ENCODE measurements around the gene IQCH.
A peak's percentile ranks its signal among the peaks of the same experiment; 100 is the strongest.

The IQCH gene

DNA sequence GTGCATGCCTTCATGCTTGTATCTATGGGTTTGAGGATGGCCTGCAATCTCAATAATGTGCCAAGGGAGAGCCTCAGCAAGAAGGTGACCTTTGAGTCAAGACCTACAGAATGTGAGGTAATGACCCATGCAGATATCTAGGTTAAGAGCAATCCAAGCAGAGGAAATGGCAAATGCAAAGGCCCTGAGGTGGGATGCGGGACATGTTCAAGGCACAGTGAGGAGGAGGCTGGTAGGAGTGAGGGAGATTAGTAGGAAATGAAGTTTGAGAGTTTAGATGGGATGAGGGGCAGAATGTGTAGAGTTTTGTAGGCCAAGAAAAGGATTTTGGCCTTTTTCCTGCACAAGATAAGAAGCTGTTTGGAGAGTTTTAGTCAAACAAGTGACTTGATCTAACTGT lies 283.2 kb downstream of the IQCH start:
- TF ChIP-seq, protein P1, sequence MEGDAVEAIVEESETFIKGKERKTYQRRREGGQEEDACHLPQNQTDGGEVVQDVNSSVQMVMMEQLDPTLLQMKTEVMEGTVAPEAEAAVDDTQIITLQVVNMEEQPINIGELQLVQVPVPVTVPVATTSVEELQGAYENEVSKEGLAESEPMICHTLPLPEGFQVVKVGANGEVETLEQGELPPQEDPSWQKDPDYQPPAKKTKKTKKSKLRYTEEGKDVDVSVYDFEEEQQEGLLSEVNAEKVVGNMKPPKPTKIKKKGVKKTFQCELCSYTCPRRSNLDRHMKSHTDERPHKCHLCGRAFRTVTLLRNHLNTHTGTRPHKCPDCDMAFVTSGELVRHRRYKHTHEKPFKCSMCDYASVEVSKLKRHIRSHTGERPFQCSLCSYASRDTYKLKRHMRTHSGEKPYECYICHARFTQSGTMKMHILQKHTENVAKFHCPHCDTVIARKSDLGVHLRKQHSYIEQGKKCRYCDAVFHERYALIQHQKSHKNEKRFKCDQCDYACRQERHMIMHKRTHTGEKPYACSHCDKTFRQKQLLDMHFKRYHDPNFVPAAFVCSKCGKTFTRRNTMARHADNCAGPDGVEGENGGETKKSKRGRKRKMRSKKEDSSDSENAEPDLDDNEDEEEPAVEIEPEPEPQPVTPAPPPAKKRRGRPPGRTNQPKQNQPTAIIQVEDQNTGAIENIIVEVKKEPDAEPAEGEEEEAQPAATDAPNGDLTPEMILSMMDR (IDR thresholded peaks at IDR 0.05; ENCODE audit: low read length): no peak
- TF ChIP-seq EZH2 (IDR thresholded peaks at IDR 0.05; ENCODE audit: borderline replicate concordance, low read length): no peak
- Histone ChIP-seq H3K27me3 (ENCODE audit: insufficient read depth, low read length) (no peaks in the 10 kb centered on the region), H3K9me3 (ENCODE audit: low read length) (no peaks in the 10 kb centered on the region), H3K9me2 (ENCODE audit: low read depth, low read length) (no peaks in the 10 kb centered on the region), H3K4me2 (ENCODE audit: low read length) (no peak overlapping the region), H3K36me3 (ENCODE audit: insufficient read depth, low read length) (no peaks in the 10 kb centered on the region), H3K4me3 (ENCODE audit: low read depth, low read length, poor library complexity, severe bottlenecking) (no peak overlapping the region), H3F3A (ENCODE audit: insufficient read depth, low read length) (no peaks in the 10 kb centered on the region), H3K27ac (ENCODE audit: low read depth, low read length, poor library complexity, severe bottlenecking) (no peak overlapping the region), H3K79me2 (ENCODE audit: insufficient read depth, low read length) (no peaks in the 10 kb centered on the region), H3K9ac (ENCODE audit: low read length) (no peak overlapping the region), H3K4me1 (ENCODE audit: insufficient read depth, low read length, severe bottlenecking) (peaks cover 27% of the 10 kb centered on the region), H2AFZ (ENCODE audit: low read length) (no peak overlapping the region), H4K20me1 (ENCODE audit: insufficient read depth, low read length) (no peaks in the 10 kb centered on the region)

DNA sequence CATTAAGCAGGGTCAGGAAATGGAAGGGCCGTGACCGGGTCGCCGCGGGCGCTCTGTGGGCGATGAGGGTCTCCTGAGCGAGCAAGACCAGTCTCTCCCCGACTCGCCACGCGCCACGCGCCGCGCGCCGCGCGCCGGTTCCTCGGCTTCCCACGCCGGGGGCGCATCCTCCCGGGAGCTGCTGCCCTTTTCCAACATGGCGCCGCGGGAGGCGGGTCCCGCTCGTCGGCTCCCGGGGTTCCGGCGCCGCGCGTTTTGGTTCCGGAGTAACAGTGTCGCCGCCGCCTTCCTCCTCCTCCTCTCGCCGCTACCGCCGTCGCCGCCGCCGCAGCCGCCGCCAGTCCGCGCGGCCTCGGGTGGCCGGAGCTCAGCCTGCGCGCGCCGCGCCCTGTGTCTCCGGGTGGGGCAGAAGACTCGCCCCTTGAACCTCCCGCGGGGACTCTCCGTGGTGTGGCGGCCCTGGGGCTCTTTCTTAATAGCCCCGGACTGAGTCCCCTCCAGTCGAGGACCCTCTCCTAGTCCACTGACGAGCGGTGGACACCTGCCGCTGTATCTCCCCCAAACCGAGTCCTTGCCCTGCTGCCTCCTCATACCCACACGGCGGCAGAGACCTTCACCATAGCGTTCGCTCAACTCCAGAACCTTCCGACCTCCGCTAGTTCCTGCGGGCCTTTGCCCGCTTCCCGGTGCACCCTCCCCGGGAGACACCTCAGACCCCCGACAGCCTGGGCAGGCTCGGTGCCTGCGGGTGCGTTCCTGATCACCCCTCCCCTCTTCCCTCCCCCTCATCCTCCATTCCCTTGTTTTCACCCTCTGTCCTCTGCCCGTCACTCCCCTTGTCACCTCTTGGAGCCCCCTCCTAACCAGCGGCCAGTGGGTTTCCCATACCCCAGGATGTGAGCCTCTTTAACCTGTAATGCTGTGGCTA lies 288.1 kb downstream of the IQCH start, which contains the start of gene MAP2K5:
MAP2K5 (plus strand) TSS at position 284 of the 928 bp plus-strand sequence; CDS start at position 917, 633 bp downstream.
- H3K4me2 ChIP-seq (ENCODE audit: low read length): peak within 1 kb of the TSS; percentile 82
- H4K20me1 ChIP-seq (ENCODE audit: insufficient read depth, low read length): no peaks in the 10 kb centered on the region
- H3K9me2 ChIP-seq (ENCODE audit: low read depth, low read length): no peaks in the 10 kb centered on the region
- peak within 1 kb of the TSS; percentile 84 for H3K27ac ChIP-seq (ENCODE audit: low read depth, low read length, poor library complexity, severe bottlenecking)
- H3F3A ChIP-seq (ENCODE audit: insufficient read depth, low read length): peaks cover 3% of the 10 kb centered on the region; the same call in 1 of the 2 replicates
- no peaks in the 10 kb centered on the region for H3K9me3 ChIP-seq (ENCODE audit: low read length)
- peak within 1 kb of the TSS; percentile 87 for H3K9ac ChIP-seq (ENCODE audit: low read length)
- peaks cover 11% of the 10 kb centered on the region; the same call in 1 of the 2 replicates for H3K36me3 ChIP-seq (ENCODE audit: insufficient read depth, low read length)
- TF ChIP-seq EZH2 (IDR thresholded peaks at IDR 0.05; ENCODE audit: borderline replicate concordance, low read length): no peak
- TF ChIP-seq, protein P1 (IDR thresholded peaks at IDR 0.05; ENCODE audit: low read length): no peak
- H3K27me3 ChIP-seq (ENCODE audit: insufficient read depth, low read length): no peaks in the 10 kb centered on the region
- no peaks in the 10 kb centered on the region for H3K79me2 ChIP-seq (ENCODE audit: insufficient read depth, low read length)
- peak within 1 kb of the TSS; percentile 84 for H3K4me3 ChIP-seq (ENCODE audit: low read depth, low read length, poor library complexity, severe bottlenecking)
- peaks cover 65% of the 10 kb centered on the region for H3K4me1 ChIP-seq (ENCODE audit: insufficient read depth, low read length, severe bottlenecking)
- H2AFZ ChIP-seq (ENCODE audit: low read length): no peak within 1 kb of the TSS

DNA sequence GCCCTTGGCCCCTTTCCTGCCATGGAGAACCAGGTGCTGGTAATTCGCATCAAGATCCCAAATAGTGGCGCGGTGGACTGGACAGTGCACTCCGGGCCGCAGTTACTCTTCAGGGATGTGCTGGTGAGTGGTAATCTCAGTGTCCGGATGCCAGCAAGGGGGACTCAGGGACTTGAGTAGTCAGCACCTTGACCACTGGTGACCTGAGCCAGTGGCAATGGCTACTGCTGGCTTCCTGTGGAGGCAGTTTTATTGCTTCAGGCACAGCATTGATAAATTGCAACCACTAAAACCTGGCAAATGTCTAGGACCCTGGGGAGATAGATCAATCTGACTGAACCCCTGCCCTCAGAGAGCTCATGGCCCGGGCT lies 288.7 kb downstream of the IQCH start:
- TF ChIP-seq, protein P1 (IDR thresholded peaks at IDR 0.05; ENCODE audit: low read length): no peak
- no peak for TF ChIP-seq EZH2 (IDR thresholded peaks at IDR 0.05; ENCODE audit: borderline replicate concordance, low read length)
- Histone ChIP-seq H3K79me2 (ENCODE audit: insufficient read depth, low read length) (no peaks in the 10 kb centered on the region), H3K4me2 (ENCODE audit: low read length) (peak overlapping the region; percentile 82), H3K4me3 (ENCODE audit: low read depth, low read length, poor library complexity, severe bottlenecking) (peak overlapping the region; percentile 84), H3K36me3 (ENCODE audit: insufficient read depth, low read length) (peaks cover 15% of the 10 kb centered on the region; the same call in 1 of the 2 replicates), H3K9me2 (ENCODE audit: low read depth, low read length) (no peaks in the 10 kb centered on the region), H3K9me3 (ENCODE audit: low read length) (no peaks in the 10 kb centered on the region), H3F3A (ENCODE audit: insufficient read depth, low read length) (peaks cover 3% of the 10 kb centered on the region; the same call in 1 of the 2 replicates), H3K9ac (ENCODE audit: low read length) (peak overlapping the region; percentile 87), H3K27ac (ENCODE audit: low read depth, low read length, poor library complexity, severe bottlenecking) (peak overlapping the region; percentile 84), H3K4me1 (ENCODE audit: insufficient read depth, low read length, severe bottlenecking) (peaks cover 71% of the 10 kb centered on the region), H2AFZ (ENCODE audit: low read length) (no peak overlapping the region), H4K20me1 (ENCODE audit: insufficient read depth, low read length) (no peaks in the 10 kb centered on the region), H3K27me3 (ENCODE audit: insufficient read depth, low read length) (no peaks in the 10 kb centered on the region)
